Iris pigment epithelial cell (primary cell): ENCODE measurements around the gene RDM1.
"Not testable (repeated sequence)": the region's sequence is repeated elsewhere in the genome, so short reads cannot be mapped to it uniquely, and the experiment has no call there.

Source experiments
- DNase-seq: peaks from one replicate; pipeline ENCODE4 v3.0.0-alpha.2; 2011; ENCODE audit warnings: low read depth

The RDM1 gene, protein sequence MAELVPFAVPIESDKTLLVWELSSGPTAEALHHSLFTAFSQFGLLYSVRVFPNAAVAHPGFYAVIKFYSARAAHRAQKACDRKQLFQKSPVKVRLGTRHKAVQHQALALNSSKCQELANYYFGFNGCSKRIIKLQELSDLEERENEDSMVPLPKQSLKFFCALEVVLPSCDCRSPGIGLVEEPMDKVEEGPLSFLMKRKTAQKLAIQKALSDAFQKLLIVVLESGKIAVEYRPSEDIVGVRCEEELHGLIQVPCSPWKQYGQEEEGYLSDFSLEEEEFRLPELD

GRCh38 chr17:35930211-35931065 lies at the start of gene RDM1:
Gene RDM1, minus strand, starts transcription at chr17:35930773. Its CDS starts 46 bp downstream, at chr17:35930727.
- peak; percentile 53 for DNase-seq

GRCh38 chr17:35978346-35978745 lies 47.8 kb upstream of the RDM1 start:
- no peak for DNase-seq

GRCh38 chr17:35977509-35977908 lies 46.9 kb upstream of the RDM1 start:
- DNase-seq, result no peak

GRCh38 chr17:35973333-35974260 lies 43.0 kb upstream of the RDM1 start:
- DNase-seq, result peak; percentile 52

DNA sequence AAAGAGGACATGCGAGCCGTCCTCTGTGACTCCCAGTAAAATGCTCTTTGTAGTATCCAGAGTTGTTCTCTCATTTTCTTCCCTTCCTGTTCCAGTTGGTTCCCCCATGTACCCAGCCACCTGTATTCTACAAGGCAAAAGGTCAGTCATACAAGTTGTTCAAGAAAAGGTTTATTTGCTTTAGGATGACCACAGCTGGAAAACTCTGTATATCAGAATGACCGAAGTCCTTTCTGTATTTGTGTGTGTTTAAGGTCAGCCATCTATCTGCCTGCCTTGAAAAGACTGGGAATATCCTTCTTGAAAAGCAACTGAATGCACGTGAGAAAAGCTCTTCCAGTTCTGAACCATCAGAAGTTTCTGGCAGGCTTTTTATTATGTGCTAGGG lies 42.4 kb upstream of the RDM1 start:
- DNase-seq, result no peak

- DNase-seq, result no peak
Measured at GRCh38 chr17:35972535-35972934, 42.0 kb upstream of the RDM1 start.

- DNase-seq, result no peak
Measured at GRCh38 chr17:35972066-35972465, 41.5 kb upstream of the RDM1 start.

DNA sequence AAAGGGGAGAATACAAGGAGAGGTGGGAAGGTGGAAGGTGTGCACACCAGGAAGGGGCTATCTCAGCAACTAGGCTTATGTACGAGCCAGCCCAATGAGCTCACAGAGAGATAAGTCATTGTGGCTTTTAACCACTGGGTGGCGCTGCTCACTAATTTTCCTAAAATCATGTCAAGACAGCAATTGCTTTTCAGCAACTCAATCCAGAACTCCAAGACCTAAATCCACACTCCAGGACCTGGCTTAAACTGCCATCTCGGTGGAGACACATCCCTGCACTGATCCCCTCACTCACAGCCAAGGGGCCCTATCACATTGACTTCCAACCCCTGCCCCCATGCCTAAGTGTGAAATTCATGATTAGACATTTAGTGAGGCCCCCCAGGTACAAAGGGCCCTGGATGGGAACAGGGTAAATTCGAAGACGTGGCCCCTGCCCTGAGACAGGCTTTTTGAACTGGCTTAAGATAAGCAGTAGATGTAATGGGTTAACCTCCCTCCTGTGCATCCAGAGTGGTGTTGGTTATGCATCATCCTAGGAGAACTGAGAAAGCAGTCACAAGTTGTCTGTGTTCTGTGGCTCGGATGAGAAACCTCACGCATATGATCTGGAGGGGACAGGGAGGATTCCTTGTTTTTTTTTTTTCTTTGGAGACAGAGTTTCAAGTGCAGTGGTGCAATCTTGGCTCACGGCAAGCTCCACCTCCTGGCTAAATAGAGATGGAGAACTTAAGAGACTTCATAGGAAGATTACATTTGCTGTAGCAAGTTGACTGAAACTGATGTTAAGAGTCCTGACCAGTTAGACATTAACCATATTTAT lies 39.2 kb upstream of the RDM1 start:
- peak; percentile 68 for DNase-seq

GRCh38 chr17:35968520-35969054 lies 38.0 kb upstream of the RDM1 start:
- no peak for DNase-seq

- DNase-seq, result no peak
Measured at GRCh38 chr17:35965272-35965671, 34.7 kb upstream of the RDM1 start.

DNA sequence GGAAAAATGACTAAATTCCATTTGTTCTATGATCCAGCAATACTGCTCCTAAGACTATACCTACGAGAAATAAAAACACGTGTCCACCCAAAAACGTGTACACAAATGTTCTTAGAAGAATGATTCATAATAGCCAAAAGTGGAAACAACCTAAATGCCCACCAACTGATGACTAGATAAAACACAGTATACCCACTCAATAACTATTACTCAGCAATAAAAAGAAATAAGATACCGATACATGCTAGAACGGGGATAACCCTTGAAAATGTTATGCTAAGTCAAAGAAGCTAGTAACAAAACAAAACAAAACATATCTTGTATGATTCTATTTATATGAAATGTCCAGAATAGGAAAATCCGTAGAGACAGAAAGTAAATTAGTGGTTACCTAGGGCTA lies 33.1 kb upstream of the RDM1 start:
- DNase-seq, result no peak

DNA sequence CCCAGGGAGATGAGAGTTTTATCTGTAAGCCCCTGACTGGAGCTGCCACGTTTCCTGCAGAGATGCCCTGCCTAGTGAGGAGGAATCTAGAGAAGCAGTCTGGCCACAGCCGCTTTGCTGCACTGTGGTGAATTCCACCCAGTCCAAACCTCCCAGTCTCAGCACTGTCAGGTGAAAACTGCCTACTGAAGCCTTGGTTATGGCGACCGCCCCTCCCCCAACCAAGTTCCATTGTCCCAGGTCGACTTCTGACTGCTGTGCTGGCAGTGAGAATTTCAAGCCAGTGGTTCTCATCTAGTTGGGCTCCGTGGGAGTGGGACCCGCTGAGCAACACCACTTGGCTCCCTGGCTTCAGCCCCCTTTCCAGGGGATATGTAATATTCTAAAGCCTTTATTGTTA lies 23.1 kb upstream of the RDM1 start:
- DNase-seq, result no peak

GRCh38 chr17:35949401-35949800 lies 18.8 kb upstream of the RDM1 start:
- DNase-seq, result no peak

DNA sequence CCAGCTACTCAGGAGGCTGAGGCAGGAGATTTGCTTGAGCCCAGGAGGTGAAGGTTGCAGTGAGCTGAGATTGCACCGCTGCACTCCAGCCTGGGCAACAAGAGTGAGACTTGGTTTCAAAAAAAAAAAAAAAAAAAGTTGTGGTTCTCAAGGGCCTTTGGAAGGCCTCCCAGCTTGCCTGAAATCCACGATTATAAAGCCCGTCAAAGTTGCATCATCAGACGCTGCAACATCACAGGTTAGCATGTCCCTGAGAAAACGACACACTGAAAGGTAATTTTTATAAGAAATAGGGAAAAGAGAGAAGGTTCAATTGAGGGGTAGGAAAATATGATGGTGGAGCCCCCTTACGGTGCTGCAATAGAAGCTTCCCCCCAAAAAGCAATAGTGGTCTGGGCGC lies 17.5 kb upstream of the RDM1 start:
- DNase-seq, result no peak

- peak; percentile 41 for DNase-seq
Measured at GRCh38 chr17:35947156-35947585, 16.6 kb upstream of the RDM1 start.

DNA sequence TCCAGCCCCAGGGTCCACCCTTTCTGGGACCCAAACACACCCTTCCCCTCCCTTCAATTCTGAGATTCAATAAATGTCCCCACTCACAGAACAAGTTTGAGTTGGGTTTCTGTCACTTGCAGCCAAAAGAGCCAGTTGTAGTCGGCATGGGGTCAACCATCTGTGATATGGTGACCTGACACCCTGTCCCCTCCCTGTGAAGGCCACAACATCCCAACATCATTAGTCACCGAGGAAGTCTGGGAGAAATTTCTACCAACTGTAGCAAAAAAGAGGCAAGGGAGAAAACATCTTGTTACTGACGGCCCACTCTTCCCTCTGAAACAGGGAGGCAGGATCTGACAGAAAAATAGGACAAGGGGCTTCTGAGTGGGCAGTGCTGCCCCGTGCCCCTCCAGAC lies 13.6 kb upstream of the RDM1 start:
- DNase-seq, result no peak

- DNase-seq, result no peak
Measured at GRCh38 chr17:35943537-35943936, 13.0 kb upstream of the RDM1 start, which contains the start of gene LYZL6. Gene LYZL6, minus strand, starts transcription at chr17:35943713. Its CDS starts 4,357 bp downstream, at chr17:35939356.

DNA sequence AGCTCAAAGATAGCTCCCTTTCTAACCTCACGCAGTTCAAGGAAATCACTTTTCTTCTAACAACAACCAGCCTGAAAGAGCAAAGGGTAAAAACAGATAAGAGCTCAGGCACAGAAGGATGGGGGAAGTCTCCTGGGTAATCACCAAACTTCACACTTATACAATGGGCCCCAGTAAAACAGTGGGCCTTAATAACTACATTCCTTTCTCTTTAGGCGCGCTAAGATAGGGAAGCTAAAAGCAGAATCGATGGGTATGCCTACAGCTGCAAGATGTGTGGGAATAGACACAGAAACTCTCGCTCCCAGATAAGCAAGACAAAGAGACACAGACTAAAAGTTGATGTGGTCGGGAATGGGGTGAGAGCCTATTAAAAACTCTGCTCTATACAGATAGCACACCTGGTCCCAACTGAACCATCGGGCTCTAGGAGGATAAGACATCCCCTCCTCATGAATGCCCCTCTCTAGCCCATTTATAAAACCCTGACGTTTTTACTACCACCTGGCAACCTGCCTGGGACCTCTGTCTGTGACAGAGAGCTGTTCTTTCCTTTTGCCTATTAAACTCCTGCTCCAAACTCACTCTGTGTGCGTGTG lies 12.1 kb upstream of the RDM1 start:
- no peak for DNase-seq

- DNase-seq, result not testable (repeated sequence)
Measured at GRCh38 chr17:35938492-35938891, 7.9 kb upstream of the RDM1 start.

DNA sequence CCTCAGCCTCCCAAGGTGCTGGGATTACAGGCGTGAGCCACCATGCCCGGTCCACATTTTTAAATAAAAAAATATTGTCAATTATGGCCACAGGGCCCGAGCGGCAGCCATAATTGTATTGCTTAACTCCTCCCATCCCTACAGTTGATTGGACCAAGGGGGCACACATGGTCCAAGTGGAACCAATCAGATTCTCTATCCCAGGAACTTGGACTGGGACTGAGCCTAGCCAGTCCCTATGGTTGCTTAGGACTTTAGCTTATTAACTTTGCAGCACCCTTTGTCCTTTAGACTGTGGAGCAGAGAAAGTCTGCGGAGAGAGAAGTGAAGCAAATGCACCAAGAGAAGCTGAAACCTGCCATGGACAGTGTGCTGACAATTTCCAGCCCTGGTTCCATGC lies 5.5 kb upstream of the RDM1 start:
- DNase-seq, result no peak

GRCh38 chr17:35934760-35935159 lies 4.2 kb upstream of the RDM1 start:
- no peak for DNase-seq
